Skin epidermis (tissue), 12 donors: ENCODE data around the gene LBP.
"Not testable (repeated sequence)": the region's sequence is repeated elsewhere in the genome, so short reads cannot be mapped to it uniquely, and the experiment has no call there.

Source experiments
- H3K27ac ChIP-seq, 21 experiments: fragments of 200-600 bp; sonication (generic) in 11 of 21; one replicate each; pipeline ENCODE4 v1.5.0; 2020; ENCODE audit warnings: mild to moderate bottlenecking in 3 of 21, inconsistent platforms in 2 of 21, moderate library complexity in 2 of 21
- H3K4me3 ChIP-seq, 7 experiments: fragments of 200-600 bp; sonication (generic) in 2 of 7; one replicate each; pipeline ENCODE4 v1.5.0; 2020; ENCODE audit warnings: inconsistent platforms in 2 of 7, mild to moderate bottlenecking in 2 of 7, moderate library complexity in 1 of 7

LBP gene

DNA sequence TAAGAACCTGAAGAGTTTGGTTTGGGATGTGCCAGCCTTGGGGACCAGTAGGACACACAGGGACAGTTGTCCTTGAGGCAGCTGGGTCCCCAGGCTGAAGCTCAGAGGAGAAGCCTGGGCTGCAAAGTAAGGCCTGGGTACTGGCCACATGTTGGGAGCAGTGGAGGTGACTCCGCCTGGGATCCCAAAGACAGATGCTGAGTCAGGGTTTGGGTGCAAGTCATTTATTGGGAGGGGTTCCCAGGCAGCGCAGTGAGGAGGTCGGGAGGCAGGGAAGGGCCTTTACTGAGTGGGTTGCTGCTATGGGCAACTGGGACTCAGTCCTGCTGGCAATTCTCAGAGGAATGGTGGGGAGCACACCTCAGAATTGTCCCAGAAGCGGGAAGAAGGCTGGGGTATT is 29.9 kb upstream of the LBP start:
- Histone ChIP-seq H3K27ac (no peak overlapping the region), H3K4me3 (no peak overlapping the region)

- no peak overlapping the region for H3K4me3 ChIP-seq
- no peak overlapping the region for H3K27ac ChIP-seq
Observed at GRCh38 chr20:38317422-38317821, 28.9 kb upstream of the LBP start.

DNA sequence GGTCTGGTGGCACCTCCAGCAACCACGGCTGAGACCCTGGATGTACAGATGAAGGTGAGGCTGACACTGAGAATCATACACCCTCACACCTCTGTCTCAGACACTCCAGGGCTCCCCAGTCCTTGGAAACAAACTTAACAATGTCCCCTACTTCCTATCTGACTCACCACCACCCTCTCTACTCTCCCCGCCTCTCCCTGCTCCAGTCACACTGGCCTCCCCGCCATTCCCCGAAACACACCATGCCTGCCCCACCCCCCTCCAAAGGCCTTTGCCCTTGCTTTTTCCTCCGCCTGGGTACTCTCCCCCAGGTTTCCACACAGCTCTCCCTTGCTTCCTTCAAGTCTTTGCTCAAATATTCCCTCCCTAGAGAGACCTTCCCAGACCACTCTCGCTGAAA is 26.1 kb upstream of the LBP start:
- H3K4me3 ChIP-seq = no peak overlapping the region
- H3K27ac ChIP-seq = no peak overlapping the region

GRCh38 chr20:38321959-38322598 is 24.2 kb upstream of the LBP start:
- H3K27ac ChIP-seq = no peak overlapping the region
- H3K4me3 ChIP-seq = no peak overlapping the region

DNA sequence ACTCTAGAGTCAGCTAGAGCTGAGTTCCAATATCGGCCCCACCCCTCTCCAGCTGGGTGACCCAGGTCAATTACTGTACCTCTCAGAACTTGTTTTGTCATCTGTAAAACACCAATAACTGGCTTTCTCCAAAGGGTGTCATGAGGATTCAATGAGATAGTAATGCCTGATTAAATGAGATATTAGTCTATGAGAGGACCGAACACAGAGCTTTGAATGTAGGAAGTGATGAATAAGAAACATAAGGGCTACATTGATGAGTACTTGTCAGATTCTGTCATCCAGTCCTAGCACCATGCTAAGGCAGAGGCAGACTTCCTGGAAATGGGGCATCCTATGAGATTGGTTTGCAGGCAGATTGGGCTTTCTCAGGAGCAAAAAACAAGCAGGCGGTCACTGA is 22.1 kb upstream of the LBP start:
- H3K4me3 ChIP-seq = no peak overlapping the region
- no peak overlapping the region for H3K27ac ChIP-seq

DNA sequence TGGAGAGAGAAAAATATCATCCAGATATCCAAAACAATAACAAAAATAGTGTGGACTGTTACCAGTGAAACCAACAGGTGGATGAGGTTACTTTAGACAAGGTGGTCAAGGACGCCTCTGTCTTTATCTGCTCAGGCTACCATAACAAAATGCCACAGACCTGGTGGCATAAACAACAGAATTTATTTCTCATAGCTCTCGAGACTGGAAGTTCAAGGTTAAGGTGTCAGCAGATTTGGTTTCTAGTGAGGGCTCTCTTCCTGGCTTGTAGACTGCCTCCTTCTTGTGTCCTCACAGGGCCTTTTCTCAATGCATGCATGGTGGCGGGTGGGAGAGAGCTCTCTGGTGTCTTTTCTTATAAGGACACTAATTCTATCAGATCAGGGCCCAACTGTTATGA is 21.1 kb upstream of the LBP start:
- Histone ChIP-seq H3K27ac (no peak overlapping the region), H3K4me3 (no peak overlapping the region)

GRCh38 chr20:38325905-38326304 is 20.4 kb upstream of the LBP start:
- Histone ChIP-seq H3K4me3 (no peak overlapping the region), H3K27ac (no peak overlapping the region)

- Histone ChIP-seq H3K27ac (no peak overlapping the region), H3K4me3 (no peak overlapping the region)
Observed at GRCh38 chr20:38326309-38326708, 20.0 kb upstream of the LBP start.

- H3K4me3 ChIP-seq = no peak overlapping the region
- no peak overlapping the region for H3K27ac ChIP-seq
Observed at GRCh38 chr20:38330638-38331037, 15.6 kb upstream of the LBP start.

GRCh38 chr20:38331245-38331644 is 15.0 kb upstream of the LBP start:
- H3K27ac ChIP-seq = no peak overlapping the region
- H3K4me3 ChIP-seq = no peak overlapping the region

GRCh38 chr20:38331814-38332213 is 14.5 kb upstream of the LBP start:
- Histone ChIP-seq H3K27ac (no peak overlapping the region), H3K4me3 (no peak overlapping the region)

DNA sequence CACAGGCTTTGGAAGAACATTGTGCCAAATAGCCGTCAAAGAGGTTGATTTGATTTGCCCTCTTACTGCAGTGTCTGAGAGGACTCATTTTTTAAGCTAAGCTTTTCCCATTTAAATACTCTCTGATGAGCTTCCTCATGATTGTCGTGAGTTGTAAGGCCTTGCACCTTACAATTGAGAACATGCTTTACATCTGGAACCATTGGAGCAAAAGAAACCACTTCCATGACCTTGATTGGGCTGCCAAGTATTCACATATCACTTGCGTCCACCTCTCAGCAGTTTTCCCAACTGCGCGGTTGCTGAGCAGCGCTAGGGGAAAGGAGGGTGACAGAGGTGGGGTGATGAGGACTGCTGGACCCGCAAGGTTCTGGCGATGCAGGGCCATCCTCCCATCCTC is 12.3 kb upstream of the LBP start:
- H3K4me3 ChIP-seq = no peak overlapping the region
- no peak overlapping the region for H3K27ac ChIP-seq

GRCh38 chr20:38336726-38337125 is 9.6 kb upstream of the LBP start:
- no peak overlapping the region for H3K4me3 ChIP-seq
- H3K27ac ChIP-seq = no peak overlapping the region

DNA sequence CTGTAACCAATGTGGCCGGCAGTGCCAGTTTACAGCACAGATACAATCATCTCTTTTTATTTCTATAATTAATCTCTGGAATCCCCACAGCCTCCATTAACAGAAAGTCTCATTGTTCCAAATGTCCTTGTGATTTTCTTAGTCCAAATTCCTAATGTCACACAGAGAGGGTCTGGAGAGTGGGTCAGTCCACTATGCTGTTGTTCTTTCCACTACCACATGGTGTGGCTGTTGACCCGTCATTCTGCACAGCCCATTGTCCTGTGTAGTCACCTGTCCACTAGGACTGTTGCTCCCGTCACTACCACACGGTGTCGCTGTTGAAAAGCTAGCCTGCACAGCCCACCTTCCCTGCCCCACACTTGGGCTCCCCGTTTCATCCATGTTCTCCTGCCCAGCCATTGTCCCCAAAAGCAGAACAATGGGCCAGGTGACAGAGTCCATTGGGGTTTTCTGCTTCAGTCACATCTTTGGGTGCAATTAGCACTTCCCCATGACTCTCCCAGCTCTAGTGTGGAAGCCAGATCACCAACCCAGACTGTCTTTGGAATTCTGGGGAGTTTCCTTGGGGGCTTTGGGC is 8.6 kb upstream of the LBP start:
- Histone ChIP-seq H3K4me3 (no peak overlapping the region), H3K27ac (no peak overlapping the region)

DNA sequence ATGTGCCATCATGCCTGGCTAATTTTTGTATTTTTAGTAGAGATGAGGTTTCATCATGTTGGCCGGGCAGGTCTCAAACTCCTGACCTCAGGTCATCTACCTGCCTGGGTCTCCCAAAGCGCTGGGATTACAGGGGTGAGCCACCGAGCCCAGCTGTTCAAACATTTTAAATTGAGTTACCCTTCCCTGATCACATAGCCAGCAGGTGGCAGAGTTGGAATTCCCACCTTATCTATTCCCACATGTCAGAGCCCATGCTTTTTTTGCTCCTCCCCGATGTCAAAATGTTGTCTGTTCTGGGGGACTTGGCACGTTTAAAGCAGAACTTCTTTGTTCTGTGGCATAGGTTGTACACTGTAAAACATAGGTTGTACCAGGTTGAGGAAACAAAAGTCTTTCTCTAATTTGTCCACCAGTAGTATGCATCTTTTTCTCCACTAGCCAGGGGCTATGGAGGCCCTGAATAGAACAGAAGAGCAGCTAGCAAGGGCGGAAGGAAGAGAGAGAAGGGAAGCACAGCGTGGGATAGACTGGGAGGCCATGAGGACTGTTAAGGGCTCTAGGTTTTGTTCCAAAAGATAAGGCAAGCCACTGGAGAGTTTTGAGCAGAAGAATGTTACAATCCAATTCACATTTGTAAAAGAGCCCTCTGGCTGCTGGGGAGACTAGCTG is 7.3 kb upstream of the LBP start:
- Histone ChIP-seq H3K27ac (no peak overlapping the region), H3K4me3 (no peak overlapping the region)

DNA sequence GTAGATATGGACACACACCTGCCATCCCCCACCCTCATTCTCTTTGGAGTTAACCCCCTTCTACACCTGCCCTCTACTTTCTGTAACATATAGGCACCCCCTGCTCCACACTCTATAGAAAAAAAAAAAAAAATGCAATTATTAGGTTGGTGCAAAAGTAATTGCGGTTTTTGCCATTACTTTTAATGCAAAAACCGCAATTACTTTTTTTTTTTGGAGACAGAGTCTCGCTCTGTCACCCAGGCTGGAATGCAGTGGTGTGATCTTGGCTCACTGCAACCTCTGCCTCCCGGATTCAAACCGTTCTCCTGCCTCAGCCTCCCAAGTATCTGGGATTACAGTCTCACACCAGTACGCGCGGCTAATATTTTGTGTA is 6.8 kb upstream of the LBP start:
- not testable (repeated sequence) for H3K27ac ChIP-seq, H3K4me3 ChIP-seq

DNA sequence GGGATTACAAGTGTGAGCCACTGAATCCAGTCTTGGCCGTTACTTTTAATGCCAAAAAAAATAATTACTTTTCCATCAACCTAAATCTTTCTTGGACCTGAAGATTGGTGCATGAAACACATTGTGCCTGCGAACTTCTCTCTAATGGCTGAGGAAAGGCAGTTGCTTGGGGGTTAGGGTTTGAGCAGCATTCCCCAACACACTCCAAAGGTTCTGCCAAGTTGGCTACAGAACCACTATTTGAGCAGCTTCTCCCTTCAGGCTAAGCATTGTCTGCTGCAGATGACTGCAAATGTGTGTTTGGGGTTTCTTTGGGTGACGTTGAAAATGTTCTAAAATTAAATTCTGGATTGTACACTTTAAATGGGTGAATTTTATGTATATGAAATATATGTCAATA is 6.3 kb upstream of the LBP start:
- H3K4me3 ChIP-seq = no peak overlapping the region
- H3K27ac ChIP-seq = no peak overlapping the region

GRCh38 chr20:38340693-38341092 is 5.6 kb upstream of the LBP start:
- Histone ChIP-seq H3K4me3 (no peak overlapping the region), H3K27ac (no peak overlapping the region)

- Histone ChIP-seq H3K27ac (no peak overlapping the region), H3K4me3 (no peak overlapping the region)
Observed at GRCh38 chr20:38342216-38342615, 4.1 kb upstream of the LBP start.

- Histone ChIP-seq H3K27ac (no peak overlapping the region), H3K4me3 (no peak overlapping the region)
Observed at GRCh38 chr20:38342713-38343310, 3.5 kb upstream of the LBP start.
